Gastroesophageal sphincter (tissue), 4 donors: ENCODE measurements around the gene GRIN1. TPM values are rescaled to one million over a fixed set of nuclear protein-coding genes. Genes with fewer than 3 reads are reported as not detected.
A peak's percentile ranks its signal among the peaks of the same experiment; 100 is the strongest.

Experiments used
- ATAC-seq: fragments of 150-250 bp; one replicate; pipeline ENCODE4 v1.9.1; 2016; ENCODE audit warnings: mild to moderate bottlenecking, moderate library complexity
- H3K27ac ChIP-seq, 4 donors: fragments of 200-600 bp; sonication (generic) in 3 of 4; 1 replicate in 3 of 4; 2 replicates in 1 of 4; pipeline ENCODE4 v1.5.1; 2016 to 2019
- H3K27me3 ChIP-seq: fragments of 200-600 bp; sonication (generic); one replicate; pipeline ENCODE4 v1.5.1; 2019
- H3K36me3 ChIP-seq, 2 donors: fragments of 200-600 bp; sonication (generic); one replicate each; pipeline ENCODE4 v1.5.1; 2019; ENCODE audit warnings: control low read depth in 1 of 2
- H3K4me1 ChIP-seq, 3 donors: fragments of 200-600 bp; sonication (generic); 1 replicate in 2 of 3; 2 replicates in 1 of 3; pipeline ENCODE4 v1.5.1; 2016 to 2019; ENCODE audit warnings: control low read depth in 2 of 3
- H3K4me3 ChIP-seq, 2 donors: fragments of 200-600 bp; sonication (generic); one replicate each; pipeline ENCODE4 v1.5.1; 2019; ENCODE audit warnings: mild to moderate bottlenecking in 1 of 2, moderate library complexity in 1 of 2
- H3K9me3 ChIP-seq, 3 donors: fragments of 200-600 bp; sonication (generic); one replicate each; pipeline ENCODE4 v1.5.1; 2017 to 2019; ENCODE audit warnings: control low read depth in 2 of 3
- CTCF ChIP-seq, 4 experiments: fragments of 200-600 bp in 2 of 4; fragments of 450-650 bp in 2 of 4; sonication (generic) in 1 of 4; IDR thresholded peaks; one replicate each; pipeline ENCODE4 v1.5.1; 2017 to 2019; ENCODE audit warnings: antibody characterized with exemption in 4 of 4, mild to moderate bottlenecking in 2 of 4, moderate library complexity in 2 of 4
- EP300 ChIP-seq: sonication (generic); formaldehyde crosslinking; IDR thresholded peaks from one replicate; pipeline ENCODE4 v1.6.1; 2017; ENCODE audit warnings: antibody characterized with exemption, mild to moderate bottlenecking
- POLR2A ChIP-seq, 2 donors: fragments of 450-650 bp; IDR thresholded peaks; one replicate each; pipeline ENCODE4 v1.6.1; 2017; ENCODE audit warnings: antibody characterized with exemption in 2 of 2, mild to moderate bottlenecking in 2 of 2, moderate library complexity in 1 of 2
- POLR2AphosphoS5 ChIP-seq: sonication (generic); formaldehyde crosslinking; IDR thresholded peaks from one replicate; pipeline ENCODE4 v1.6.1; 2017; ENCODE audit warnings: antibody characterized with exemption
- WGBS, 2 donors: methylation state at CpG; one replicate each; pipeline ENCODE4 v1.1.5; 2018; ENCODE audit warnings: low coverage in 1 of 2; 5-methylcytosine and 5-hydroxymethylcytosine counted together
- total RNA-seq, 4 donors: library from RNA; depleted of rRNA; stranded (reverse); fragments of >200 nt; gene quantifications; one replicate each; pipeline ENCODE4 v1.1.0, GENCODE V29; 2016

GRIN1 gene
- total RNA-seq, 4 donors from 2014 or later = 0.08 to 0.13 TPM; not detected in 2

GRCh38 chr9:137201205-137201868 is 62.4 kb downstream of the GRIN1 start:
- Histone ChIP-seq H3K9me3 (no peaks in the 10 kb centered on the region), H3K27me3 (no peaks in the 10 kb centered on the region), H3K36me3 (no peaks in the 10 kb centered on the region), H3K4me3 (peak overlapping the region; percentile 38 to 68), H3K4me1 (peaks cover 1 to 81% (median 46%) of the 10 kb centered on the region in 3 donors), H3K27ac (peak overlapping the region; percentile 51 to 85 (median 84))
- ATAC-seq = no peak
- no peak for TF ChIP-seq POLR2AphosphoS5
- TF ChIP-seq CTCF (IDR thresholded peaks at IDR 0.05) = no peak
- TF ChIP-seq EP300 = no peak
- no peak for TF ChIP-seq POLR2A (IDR thresholded peaks at IDR 0.05)
- WGBS, 2 donors = 17 to 67% methylated on average over 3 to 12 of the region's 23 CpGs

GRCh38 chr9:137202966-137203365 is 64.0 kb downstream of the GRIN1 start:
- no peak for ATAC-seq
- H3K36me3 ChIP-seq = peaks cover 0 to 6% of the 10 kb centered on the region in 2 donors
- WGBS, 2 donors = 79 to 80% methylated on average over 1 to 6 of the region's 8 CpGs
- no peaks in the 10 kb centered on the region for H3K27me3 ChIP-seq
- no peak overlapping the region for H3K4me3 ChIP-seq
- no peaks in the 10 kb centered on the region for H3K9me3 ChIP-seq
- TF ChIP-seq EP300 (no peak), POLR2A (IDR thresholded peaks at IDR 0.05) (no peak), CTCF (IDR thresholded peaks at IDR 0.05) (no peak), POLR2AphosphoS5 (no peak)
- H3K4me1 ChIP-seq = peaks cover 5 to 83% (median 52%) of the 10 kb centered on the region in 3 donors
- H3K27ac ChIP-seq = no peak overlapping the region

- no peak for ATAC-seq
- no peaks in the 10 kb centered on the region for H3K9me3 ChIP-seq
- H3K27me3 ChIP-seq = no peaks in the 10 kb centered on the region
- H3K4me1 ChIP-seq = peaks cover 5 to 66% (median 36%) of the 10 kb centered on the region in 3 donors
- WGBS, 2 donors = 9 to 14% methylated on average over 6 to 16 of the region's 21 CpGs
- H3K36me3 ChIP-seq = peaks cover 0 to 17% of the 10 kb centered on the region in 2 donors
- H3K4me3 ChIP-seq = peak overlapping the region; percentile 69 to 98
- TF ChIP-seq POLR2AphosphoS5 = no peak
- TF ChIP-seq CTCF (IDR thresholded peaks at IDR 0.05) = no peak
- TF ChIP-seq EP300 = no peak
- no peak for TF ChIP-seq POLR2A (IDR thresholded peaks at IDR 0.05)
- peak overlapping the region; percentile 60 to 92 (median 88) for H3K27ac ChIP-seq
Observed at GRCh38 chr9:137204731-137205125, 65.8 kb downstream of the GRIN1 start.

- Histone ChIP-seq H3K4me1 (peaks cover 5 to 64% (median 35%) of the 10 kb centered on the region in 3 donors), H3K9me3 (no peaks in the 10 kb centered on the region), H3K36me3 (peaks cover 0 to 23% of the 10 kb centered on the region in 2 donors), H3K27me3 (no peaks in the 10 kb centered on the region), H3K4me3 (peak within 1 kb of the TSS; percentile 69 to 98), H3K27ac (peak within 1 kb of the TSS; percentile 60 to 92 (median 88))
- WGBS, 2 donors = 0% methylated on average over 2 of the region's 98 CpGs; no CpG with 5 or more reads in 1 of the 2 donors
- TF ChIP-seq POLR2A (IDR thresholded peaks at IDR 0.05) (peak; percentile 77 to 83), CTCF (IDR thresholded peaks at IDR 0.05) (peak in 1 of 4 experiments; percentile 19), EP300 (no peak), POLR2AphosphoS5 (peak; percentile 93)
- ATAC-seq = peak; percentile 66
Observed at GRCh38 chr9:137205126-137206069, 66.4 kb downstream of the GRIN1 start, which contains the start of the genes NDOR1 and TMEM203. TSS of gene NDOR1 (plus strand) at chr9:137205700. CDS start at chr9:137205778, 78 bp downstream. TSS of gene TMEM203 (minus strand) at chr9:137205648. CDS start at chr9:137205414, 234 bp downstream.
